NCI-H146 treated with DMSO at 0.1 percent for 48 hours (cell line): ENCODE measurements around the gene FCN3.
A peak's percentile ranks its signal among the peaks of the same experiment; 100 is the strongest.

Experiments used
- DNase-seq: peaks from one replicate; lab custom pipeline; 2025; ENCODE audit not compliant: unreplicated experiment; lab: John Stamatoyannopoulos, UW

FCN3 gene

GRCh38 chr1:27343639-27344025, 31.0 kb downstream of the FCN3 start:
- no peak for DNase-seq

DNA sequence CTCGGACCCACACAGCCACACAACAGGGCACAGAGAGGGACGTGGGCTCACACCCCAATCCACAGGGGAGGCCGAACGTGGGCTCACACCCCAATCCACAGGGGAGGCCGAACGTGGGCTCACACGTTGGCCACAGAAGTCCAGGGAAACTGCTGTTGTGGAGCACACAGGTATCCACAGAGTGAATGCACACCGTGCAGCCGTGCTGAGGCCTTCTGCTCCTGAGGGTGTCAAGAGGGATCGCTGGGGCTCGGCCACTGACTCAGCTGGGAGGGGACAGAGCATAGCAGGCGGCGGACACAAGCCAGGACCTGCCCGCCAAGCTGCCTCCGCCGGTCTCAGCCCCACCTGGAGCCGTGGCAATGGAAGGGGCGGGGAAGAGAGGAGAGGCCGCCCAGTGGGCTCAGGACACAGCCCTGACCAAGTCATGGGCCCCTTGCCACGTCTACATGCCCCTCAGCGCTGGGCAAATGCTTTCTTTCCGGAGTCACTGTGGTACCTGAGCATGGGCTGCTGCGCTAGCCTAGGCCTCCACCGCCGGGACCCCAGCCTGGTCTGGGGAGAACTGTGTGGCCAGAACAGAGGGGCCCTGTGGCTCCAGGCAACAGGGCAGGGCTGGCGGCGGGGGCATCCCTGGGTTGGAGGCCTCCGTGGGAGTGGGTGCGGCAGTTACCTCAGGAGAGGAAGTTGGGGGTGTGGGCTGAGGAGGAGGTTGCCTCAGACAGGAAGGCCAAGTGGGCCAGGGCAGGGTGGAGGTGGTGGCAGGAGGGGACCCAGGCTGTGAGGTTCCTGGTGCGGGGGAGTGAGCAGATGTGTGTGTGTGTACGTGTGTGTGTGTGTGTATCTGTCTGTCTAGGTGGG, 31.6 kb downstream of the FCN3 start:
- peak; percentile 67 for DNase-seq

DNA sequence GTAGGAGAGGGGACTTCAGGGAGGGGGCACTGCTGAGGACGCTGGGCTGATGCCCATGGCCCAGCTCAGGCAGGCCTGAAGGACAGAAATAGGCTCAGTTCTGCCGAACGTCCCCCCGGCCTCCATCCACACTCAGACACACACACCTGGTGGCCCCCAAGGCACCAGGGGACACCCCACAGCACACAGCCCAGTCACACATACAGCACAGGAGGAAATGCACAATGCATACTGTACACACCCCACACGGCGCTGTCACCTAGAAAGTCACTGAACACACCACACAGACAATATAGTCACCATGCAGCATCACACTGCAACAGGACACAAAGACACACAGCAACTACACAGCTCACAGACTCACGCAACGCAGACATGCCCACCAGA, 32.2 kb downstream of the FCN3 start:
- no peak for DNase-seq

DNA sequence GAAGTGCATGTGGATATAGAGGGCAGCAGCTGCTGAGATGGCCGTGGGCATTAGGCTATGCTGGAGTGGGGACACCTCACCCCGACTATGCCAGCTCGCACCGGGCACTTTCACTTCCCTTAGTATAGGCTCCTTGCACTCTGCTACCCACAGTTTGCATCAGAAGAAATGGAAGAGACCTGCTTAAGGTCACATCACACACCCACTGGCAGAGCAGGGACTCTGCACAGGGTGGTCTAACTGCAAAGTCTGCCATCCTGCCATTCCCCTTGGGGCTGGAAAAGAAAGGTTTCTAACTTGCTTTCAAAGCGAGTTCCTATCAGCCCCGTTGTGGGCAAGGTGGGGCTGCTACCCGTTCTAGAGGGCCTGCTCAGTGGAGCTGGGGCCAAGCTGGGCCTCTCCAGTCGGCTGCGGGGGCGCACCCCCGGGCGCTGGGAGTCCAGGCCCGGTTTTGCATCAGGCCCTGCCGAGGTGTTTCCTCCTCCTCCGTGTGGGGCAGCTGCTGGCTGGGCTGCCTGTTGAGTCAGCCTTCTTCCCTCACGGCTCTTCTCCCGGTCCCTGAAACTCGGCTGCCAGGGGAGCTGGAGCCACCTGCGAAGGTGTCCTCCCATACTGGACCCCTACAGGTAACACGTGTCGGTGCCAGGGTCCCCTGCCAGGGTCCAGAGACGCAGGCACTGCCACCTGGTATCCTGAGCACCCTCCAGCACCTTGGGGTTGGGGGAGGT, 32.9 kb downstream of the FCN3 start, which contains the start of gene SYTL1:
Gene SYTL1 (plus strand): TSS at position 498 of the 728 bp plus-strand sequence. CDS start 3,313 bp downstream, outside the sequence.
- no peak for DNase-seq

GRCh38 chr1:27339213-27339612, 35.4 kb downstream of the FCN3 start:
- DNase-seq: no peak

DNA sequence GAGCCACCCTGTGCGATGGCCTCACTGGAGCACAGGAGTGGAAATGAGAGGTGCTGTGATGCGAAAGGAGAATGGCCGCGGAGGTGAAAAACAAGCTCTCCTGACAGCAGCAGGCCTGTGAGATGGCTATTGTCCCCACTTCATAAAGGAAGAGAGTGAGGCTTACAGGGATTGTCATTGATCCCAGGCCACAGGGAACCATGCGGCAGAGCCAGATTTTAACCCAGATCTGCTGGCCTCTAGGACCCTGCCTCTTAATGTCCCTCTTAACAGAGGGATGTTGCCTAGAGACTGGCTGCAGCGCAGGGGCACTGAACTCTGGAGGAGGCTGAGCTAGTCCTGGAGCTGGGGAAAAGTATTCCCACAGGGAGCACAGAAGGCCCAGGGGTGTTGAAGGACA, 35.9 kb downstream of the FCN3 start:
- DNase-seq: no peak

DNA sequence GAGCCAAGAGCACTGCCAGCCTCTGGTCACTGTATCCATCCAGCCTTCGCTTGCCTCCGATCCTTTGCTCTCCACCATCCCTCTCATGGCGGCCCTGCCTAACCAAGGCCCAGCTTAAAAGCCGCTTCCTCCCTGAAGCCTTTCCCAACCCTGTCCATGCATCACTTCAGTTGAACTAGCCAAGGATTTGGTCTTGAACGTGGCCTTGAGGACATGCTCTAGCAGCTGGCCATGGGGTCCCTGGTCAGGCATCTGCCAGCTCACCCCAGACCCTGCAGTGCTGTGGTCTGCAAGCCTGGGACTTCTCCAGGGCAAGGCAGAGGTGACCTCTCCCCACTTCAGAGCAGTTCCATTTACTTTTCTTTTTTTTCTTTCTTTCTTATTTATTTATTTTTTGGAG, 37.9 kb downstream of the FCN3 start:
- no peak for DNase-seq

DNA sequence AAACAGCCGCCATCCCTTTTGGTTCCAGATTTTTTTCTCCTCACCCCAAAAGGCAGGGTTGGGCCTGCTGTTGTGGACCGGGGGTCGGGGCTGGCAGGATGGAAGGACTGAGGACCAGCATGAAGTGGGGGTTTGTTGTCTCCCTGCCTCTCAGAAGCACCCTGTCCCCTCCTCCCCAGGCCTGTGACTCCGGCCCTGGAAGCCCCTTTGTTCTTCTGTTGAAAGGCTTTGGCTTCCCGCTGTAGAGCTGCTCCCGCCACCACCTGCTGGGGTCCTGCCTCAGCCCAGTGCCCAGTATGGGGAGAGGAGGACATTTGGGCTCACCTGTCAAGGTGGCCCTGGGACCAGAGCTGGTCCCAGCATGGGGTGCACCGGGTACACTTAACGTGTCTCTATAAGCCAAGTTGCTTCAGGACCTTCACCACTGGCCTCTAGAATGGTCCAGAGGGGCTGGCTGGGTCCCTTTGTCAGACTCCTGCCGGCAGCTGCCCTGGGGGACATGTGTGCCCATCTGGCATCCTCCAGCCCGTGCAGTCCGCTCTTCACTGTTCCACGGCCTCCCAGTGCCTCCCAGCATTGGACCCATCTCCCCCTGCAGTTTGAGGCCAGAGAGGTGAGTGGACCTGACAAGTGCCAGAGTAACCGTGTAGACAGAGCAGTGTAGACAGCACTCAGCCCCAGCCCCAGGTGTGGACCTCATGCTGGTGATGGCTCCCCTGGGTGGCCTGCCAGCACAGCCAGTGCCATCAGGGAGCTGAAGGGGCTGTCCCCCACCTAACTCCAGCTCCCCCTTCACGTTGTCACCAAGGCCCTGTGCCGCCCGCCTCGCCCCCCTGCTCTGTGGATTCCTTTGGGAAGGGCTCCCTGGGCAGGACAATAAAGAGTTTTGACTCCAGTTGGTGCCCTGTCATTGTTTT, 38.9 kb downstream of the FCN3 start:
- DNase-seq: no peak

GRCh38 chr1:27333717-27334279, 40.8 kb downstream of the FCN3 start:
- DNase-seq: no peak

DNA sequence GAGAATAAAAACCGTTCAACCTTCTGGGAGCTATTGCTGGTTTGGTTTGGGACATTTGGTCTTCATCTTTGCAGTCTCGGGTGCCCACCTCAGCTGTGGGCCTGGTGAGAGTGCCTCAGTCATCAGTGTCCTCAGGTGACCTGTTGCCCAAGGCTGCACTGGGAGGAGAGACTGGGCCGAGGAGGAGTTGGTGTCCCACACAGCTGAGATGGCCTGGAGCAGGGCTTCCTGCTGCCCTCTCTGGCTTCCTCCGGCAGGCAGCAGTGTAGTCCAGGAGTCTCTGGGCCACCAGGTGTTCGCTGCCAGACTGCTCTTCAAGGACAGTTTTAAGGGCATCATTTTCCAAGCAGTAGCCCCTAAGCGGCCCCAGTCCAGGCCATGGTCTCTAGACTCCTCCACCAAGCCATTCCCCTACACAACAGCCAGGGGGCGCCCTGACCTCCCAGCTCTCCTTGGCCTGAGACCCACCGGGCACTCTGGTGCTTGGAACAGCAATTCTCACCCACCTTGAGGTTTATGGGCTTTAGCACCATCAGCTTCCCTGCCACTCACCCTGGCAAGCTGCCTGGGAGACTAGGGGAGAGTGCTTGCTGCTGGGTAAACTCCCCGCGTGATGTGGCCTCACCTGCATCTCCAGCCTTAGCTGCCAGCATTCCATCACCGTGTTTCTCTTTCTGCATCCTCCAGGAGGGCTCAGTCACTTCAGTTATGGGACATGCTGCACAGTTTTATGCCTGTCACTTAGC, 41.9 kb downstream of the FCN3 start:
- no peak for DNase-seq

DNA sequence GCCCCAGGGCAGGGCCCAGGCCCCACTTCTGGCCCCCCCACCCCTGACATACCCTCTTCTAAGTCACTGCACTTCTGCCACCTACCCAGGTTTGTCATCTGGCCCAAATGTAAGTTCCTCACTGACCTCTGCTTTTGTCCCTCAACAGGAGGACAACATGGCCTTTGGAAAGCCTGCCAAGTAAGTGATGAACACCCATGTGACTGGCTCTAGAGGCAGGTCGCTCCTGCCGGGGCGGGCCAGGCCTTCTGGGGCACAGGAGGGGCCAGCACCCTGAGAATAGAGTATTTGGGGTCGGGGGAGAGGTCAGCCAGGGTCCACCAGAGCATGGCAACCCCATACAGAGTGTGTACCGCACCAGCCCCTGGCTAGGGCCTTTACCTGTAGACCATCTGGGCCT, 42.7 kb downstream of the FCN3 start:
- DNase-seq: no peak

DNA sequence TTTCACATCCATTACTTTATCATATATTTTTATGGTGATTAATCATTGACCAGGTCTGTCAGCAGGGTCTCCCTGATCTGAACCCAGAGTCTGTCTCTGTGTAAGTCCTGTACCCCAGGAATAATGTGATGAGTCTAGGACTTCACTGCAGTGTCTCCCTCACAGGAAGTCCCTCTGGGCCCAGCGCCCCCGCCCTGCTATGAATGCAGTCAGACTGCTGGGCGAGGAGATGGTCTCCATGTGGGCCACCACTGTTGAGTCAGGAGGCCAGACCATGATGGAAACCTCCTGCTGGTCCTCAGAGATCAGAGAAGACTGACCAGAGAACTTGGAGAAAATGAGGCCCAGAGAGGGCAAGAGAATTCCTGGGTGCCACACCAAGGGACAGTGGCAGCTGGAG, 43.2 kb downstream of the FCN3 start:
- DNase-seq: no peak

DNA sequence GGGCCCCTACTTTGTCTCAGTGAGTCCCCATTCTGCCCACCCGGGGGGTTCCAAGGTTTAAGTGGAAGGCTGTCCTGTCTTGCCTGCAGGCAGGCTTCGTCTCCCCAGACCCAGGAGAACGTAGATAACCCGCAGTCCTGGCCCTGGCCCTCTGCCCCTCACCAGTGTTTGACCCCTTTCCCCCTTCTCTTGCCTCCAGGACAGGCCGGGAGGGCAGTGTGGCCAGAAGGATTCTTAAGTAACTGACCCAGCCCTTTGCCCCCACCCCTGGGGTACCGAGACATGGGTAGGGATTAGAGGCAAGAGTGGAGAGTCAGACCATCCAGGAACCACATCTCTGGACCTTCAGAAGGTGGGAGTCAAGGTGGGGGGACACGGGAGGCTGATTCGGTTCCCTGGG, 43.8 kb downstream of the FCN3 start:
- no peak for DNase-seq

- DNase-seq: no peak
Measured at GRCh38 chr1:27327964-27328363, 46.7 kb downstream of the FCN3 start.

GRCh38 chr1:27325286-27325685, 49.3 kb downstream of the FCN3 start:
- no peak for DNase-seq

- no peak for DNase-seq
Measured at GRCh38 chr1:27322569-27323240, 51.9 kb downstream of the FCN3 start.

DNA sequence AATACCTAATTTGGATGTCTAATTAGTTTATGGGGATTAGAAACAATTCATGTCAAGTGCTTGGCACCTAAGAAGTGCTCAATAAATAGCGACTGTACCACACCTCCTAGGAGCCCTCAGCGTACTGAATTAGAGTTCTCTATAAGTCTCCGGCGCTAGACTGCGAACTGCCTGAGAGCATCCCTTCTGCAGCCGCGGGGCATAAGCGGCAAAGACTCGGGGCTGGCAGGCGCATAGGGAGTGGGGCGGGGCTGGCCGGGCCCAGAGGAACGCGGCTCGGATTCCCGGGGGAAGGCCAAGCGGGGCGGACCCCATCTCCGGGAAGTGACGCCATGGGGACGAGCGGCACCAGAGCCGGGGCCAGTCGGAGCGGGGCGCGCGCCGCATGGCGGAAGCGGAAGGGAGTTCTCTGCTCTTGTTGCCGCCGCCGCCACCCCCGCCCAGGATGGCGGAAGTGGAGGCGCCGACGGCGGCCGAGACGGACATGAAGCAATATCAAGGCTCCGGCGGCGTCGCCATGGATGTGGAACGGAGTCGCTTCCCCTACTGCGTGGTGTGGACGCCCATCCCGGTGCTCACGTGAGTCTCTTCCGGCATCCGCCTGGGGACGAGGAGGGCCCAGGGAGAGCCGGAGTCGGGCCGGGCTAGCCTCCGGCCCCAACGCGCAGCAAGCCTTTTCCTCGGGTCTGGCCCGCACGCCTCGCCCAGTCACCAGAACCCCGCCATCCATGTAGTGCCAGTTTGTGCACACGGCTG, 52.6 kb downstream of the FCN3 start, which contains the start of gene TMEM222:
Gene TMEM222 (plus strand): TSS at position 351 of the 756 bp plus-strand sequence. CDS start 35 bp downstream, at position 386.
- DNase-seq: peak; percentile 84
